Measurements from ENCODE around the gene ZNF391.
"Not testable (repeated sequence)": the region's sequence is repeated elsewhere in the genome, so short reads cannot be mapped to it uniquely, and the experiment has no call there.

Gene ZNF391

GRCh38 chr6:27388293-27389197 lies at the start of gene ZNF391:
Gene ZNF391 (plus strand): TSS chr6:27388759. CDS start chr6:27400371, 11,612 bp downstream.
- no peaks in the 10 kb centered on the region for H3K27me3 ChIP-seq (ENCODE audit: control insufficient read depth in 1 of 2, insufficient read depth in 2 of 2, low read length in 2 of 2)
- H3K27ac ChIP-seq (ENCODE audit: low read length): peak within 1 kb of the TSS; percentile 69
- H3K4me3 ChIP-seq (ENCODE audit: low read length in 2 of 2): peak within 1 kb of the TSS; percentile 78 to 100
- peaks cover 0 to under 1% of the 10 kb centered on the region in 2 donors for H3K9me3 ChIP-seq (ENCODE audit: control insufficient read depth in 2 of 2, low read length in 2 of 2)
- H3K9ac ChIP-seq (ENCODE audit: low read length in 2 of 2): peak within 1 kb of the TSS; percentile 77 to 91
- H3K4me1 ChIP-seq (ENCODE audit: control insufficient read depth, insufficient read depth, low read length): no peaks in the 10 kb centered on the region
- H3K36me3 ChIP-seq (ENCODE audit: control insufficient read depth in 2 of 2, insufficient read depth in 2 of 2, low read length in 2 of 2): no peaks in the 10 kb centered on the region

- Histone ChIP-seq H3K4me1 (ENCODE audit: control insufficient read depth, insufficient read depth, low read length) (no peaks in the 10 kb centered on the region), H3K9ac (ENCODE audit: low read length in 2 of 2) (no peak overlapping the region), H3K27me3 (ENCODE audit: control insufficient read depth in 1 of 2, insufficient read depth in 2 of 2, low read length in 2 of 2) (no peaks in the 10 kb centered on the region), H3K4me3 (ENCODE audit: low read length in 2 of 2) (no peak overlapping the region), H3K27ac (ENCODE audit: low read length) (no peak overlapping the region), H3K36me3 (ENCODE audit: control insufficient read depth in 2 of 2, insufficient read depth in 2 of 2, low read length in 2 of 2) (peaks cover 0 to 2% of the 10 kb centered on the region in 2 donors), H3K9me3 (ENCODE audit: control insufficient read depth in 2 of 2, low read length in 2 of 2) (no peaks in the 10 kb centered on the region)
Observed at GRCh38 chr6:27352850-27353249, 35.7 kb upstream of the ZNF391 start.

GRCh38 chr6:27358786-27359185 lies 29.8 kb upstream of the ZNF391 start:
- Histone ChIP-seq H3K4me3 (ENCODE audit: low read length in 2 of 2) (no peak overlapping the region), H3K27me3 (ENCODE audit: control insufficient read depth in 1 of 2, insufficient read depth in 2 of 2, low read length in 2 of 2) (no peaks in the 10 kb centered on the region), H3K9ac (ENCODE audit: low read length in 2 of 2) (no peak overlapping the region), H3K36me3 (ENCODE audit: control insufficient read depth in 2 of 2, insufficient read depth in 2 of 2, low read length in 2 of 2) (peaks cover 8 to 25% of the 10 kb centered on the region in 2 donors), H3K9me3 (ENCODE audit: control insufficient read depth in 2 of 2, low read length in 2 of 2) (peaks cover 0 to 4% of the 10 kb centered on the region in 2 donors), H3K27ac (ENCODE audit: low read length) (no peak overlapping the region), H3K4me1 (ENCODE audit: control insufficient read depth, insufficient read depth, low read length) (no peaks in the 10 kb centered on the region)

GRCh38 chr6:27359231-27359630 lies 29.3 kb upstream of the ZNF391 start:
- Histone ChIP-seq H3K9ac (ENCODE audit: low read length in 2 of 2) (no peak overlapping the region), H3K27me3 (ENCODE audit: control insufficient read depth in 1 of 2, insufficient read depth in 2 of 2, low read length in 2 of 2) (no peaks in the 10 kb centered on the region), H3K27ac (ENCODE audit: low read length) (no peak overlapping the region), H3K9me3 (ENCODE audit: control insufficient read depth in 2 of 2, low read length in 2 of 2) (peaks cover 0 to 4% of the 10 kb centered on the region in 2 donors), H3K36me3 (ENCODE audit: control insufficient read depth in 2 of 2, insufficient read depth in 2 of 2, low read length in 2 of 2) (peaks cover 8 to 25% of the 10 kb centered on the region in 2 donors), H3K4me3 (ENCODE audit: low read length in 2 of 2) (no peak overlapping the region), H3K4me1 (ENCODE audit: control insufficient read depth, insufficient read depth, low read length) (no peaks in the 10 kb centered on the region)

- Histone ChIP-seq H3K27ac (ENCODE audit: low read length) (no peak overlapping the region), H3K27me3 (ENCODE audit: control insufficient read depth in 1 of 2, insufficient read depth in 2 of 2, low read length in 2 of 2) (no peaks in the 10 kb centered on the region), H3K36me3 (ENCODE audit: control insufficient read depth in 2 of 2, insufficient read depth in 2 of 2, low read length in 2 of 2) (peaks cover 6 to 14% of the 10 kb centered on the region in 2 donors), H3K9ac (ENCODE audit: low read length in 2 of 2) (no peak overlapping the region), H3K4me3 (ENCODE audit: low read length in 2 of 2) (no peak overlapping the region), H3K4me1 (ENCODE audit: control insufficient read depth, insufficient read depth, low read length) (no peaks in the 10 kb centered on the region), H3K9me3 (ENCODE audit: control insufficient read depth in 2 of 2, low read length in 2 of 2) (no peaks in the 10 kb centered on the region)
Observed at GRCh38 chr6:27368202-27368601, 20.4 kb upstream of the ZNF391 start.

GRCh38 chr6:27370391-27370790 lies 18.2 kb upstream of the ZNF391 start:
- Histone ChIP-seq H3K4me3 (ENCODE audit: low read length in 2 of 2) (no peak overlapping the region), H3K36me3 (ENCODE audit: control insufficient read depth in 2 of 2, insufficient read depth in 2 of 2, low read length in 2 of 2) (peaks cover 2 to 14% of the 10 kb centered on the region in 2 donors), H3K9ac (ENCODE audit: low read length in 2 of 2) (no peak overlapping the region), H3K9me3 (ENCODE audit: control insufficient read depth in 2 of 2, low read length in 2 of 2) (no peaks in the 10 kb centered on the region), H3K4me1 (ENCODE audit: control insufficient read depth, insufficient read depth, low read length) (no peaks in the 10 kb centered on the region), H3K27me3 (ENCODE audit: control insufficient read depth in 1 of 2, insufficient read depth in 2 of 2, low read length in 2 of 2) (no peaks in the 10 kb centered on the region), H3K27ac (ENCODE audit: low read length) (no peak overlapping the region)

GRCh38 chr6:27374824-27375612 lies 13.5 kb upstream of the ZNF391 start:
- H3K9ac ChIP-seq (ENCODE audit: low read length in 2 of 2): peak overlapping the region; percentile 50 to 74
- H3K36me3 ChIP-seq (ENCODE audit: control insufficient read depth in 2 of 2, insufficient read depth in 2 of 2, low read length in 2 of 2): no peaks in the 10 kb centered on the region
- no peaks in the 10 kb centered on the region for H3K9me3 ChIP-seq (ENCODE audit: control insufficient read depth in 2 of 2, low read length in 2 of 2)
- H3K27ac ChIP-seq (ENCODE audit: low read length): no peak overlapping the region
- peak overlapping the region; percentile 86 to 88 for H3K4me3 ChIP-seq (ENCODE audit: low read length in 2 of 2)
- H3K27me3 ChIP-seq (ENCODE audit: control insufficient read depth in 1 of 2, insufficient read depth in 2 of 2, low read length in 2 of 2): no peaks in the 10 kb centered on the region
- H3K4me1 ChIP-seq (ENCODE audit: control insufficient read depth, insufficient read depth, low read length): no peaks in the 10 kb centered on the region

- H3K27me3 ChIP-seq (ENCODE audit: control insufficient read depth in 1 of 2, insufficient read depth in 2 of 2, low read length in 2 of 2): no peaks in the 10 kb centered on the region
- no peaks in the 10 kb centered on the region for H3K36me3 ChIP-seq (ENCODE audit: control insufficient read depth in 2 of 2, insufficient read depth in 2 of 2, low read length in 2 of 2)
- H3K9ac ChIP-seq (ENCODE audit: low read length in 2 of 2): peak overlapping the region; percentile 44 to 55
- peak overlapping the region; percentile 86 to 88 for H3K4me3 ChIP-seq (ENCODE audit: low read length in 2 of 2)
- H3K9me3 ChIP-seq (ENCODE audit: control insufficient read depth in 2 of 2, low read length in 2 of 2): no peaks in the 10 kb centered on the region
- no peaks in the 10 kb centered on the region for H3K4me1 ChIP-seq (ENCODE audit: control insufficient read depth, insufficient read depth, low read length)
- H3K27ac ChIP-seq (ENCODE audit: low read length): no peak overlapping the region
Observed at GRCh38 chr6:27375613-27376079, 12.9 kb upstream of the ZNF391 start.

- H3K4me3 ChIP-seq (ENCODE audit: low read length in 2 of 2); H3K36me3 ChIP-seq (ENCODE audit: control insufficient read depth in 2 of 2, insufficient read depth in 2 of 2, low read length in 2 of 2); H3K27me3 ChIP-seq (ENCODE audit: control insufficient read depth in 1 of 2, insufficient read depth in 2 of 2, low read length in 2 of 2); H3K9ac ChIP-seq (ENCODE audit: low read length in 2 of 2); H3K9me3 ChIP-seq (ENCODE audit: control insufficient read depth in 2 of 2, low read length in 2 of 2); H3K27ac ChIP-seq (ENCODE audit: low read length); H3K4me1 ChIP-seq (ENCODE audit: control insufficient read depth, insufficient read depth, low read length): not testable (repeated sequence)
Observed at GRCh38 chr6:27378406-27378805, 10.2 kb upstream of the ZNF391 start.

GRCh38 chr6:27381001-27381400 lies 7.6 kb upstream of the ZNF391 start:
- H3K27me3 ChIP-seq (ENCODE audit: control insufficient read depth in 1 of 2, insufficient read depth in 2 of 2, low read length in 2 of 2): not testable (repeated sequence)

More at GRCh38 chr6:27381001-27381400, 7.6 kb upstream of the ZNF391 start:
- not testable (repeated sequence) for H3K4me1 ChIP-seq (ENCODE audit: control insufficient read depth, insufficient read depth, low read length); H3K4me3 ChIP-seq (ENCODE audit: low read length in 2 of 2); H3K9me3 ChIP-seq (ENCODE audit: control insufficient read depth in 2 of 2, low read length in 2 of 2); H3K27ac ChIP-seq (ENCODE audit: low read length); H3K9ac ChIP-seq (ENCODE audit: low read length in 2 of 2); H3K36me3 ChIP-seq (ENCODE audit: control insufficient read depth in 2 of 2, insufficient read depth in 2 of 2, low read length in 2 of 2)

Data from stomach smooth muscle (tissue), 2 donors.